HepG2 (cell line): ENCODE results near the gene PLEKHH1. TPM values are rescaled to one million over a fixed set of nuclear protein-coding genes. Genes with fewer than 3 reads are reported as not detected.

Source experiments
- ATAC-seq: fragments of 200-7000 bp; cut with Tn5 transposase; 3 replicates; pipeline ENCODE4 v1.9.1; 2020; ENCODE audit warnings: mild to moderate bottlenecking, moderate library complexity
- BruUV-seq: library from RNA; stranded (reverse); fragments of 400-500 nt; replicated peaks from 2 replicates; lab custom pipeline; 2021; lab: Mats Ljungman, UMichigan
- CTCF ChIA-PET: fragments of 300-600 bp; formaldehyde crosslinking; extraction: SDS; loops from one replicate; lab custom pipeline; 2021; ENCODE audit warnings: low total read pairs, inconsistent platforms, low intra/inter-chr PET ratio; lab: Yijun Ruan, JAX
- POLR2A ChIA-PET: fragments of 350-600 bp; sonication (Branson Sonifier 250); formaldehyde crosslinking; loops from one replicate; lab custom pipeline; 2020; ENCODE audit warnings: antibody characterized with exemption, inconsistent platforms; lab: Yijun Ruan, JAX
- DNase-seq: peaks from one replicate; pipeline ENCODE4 v3.0.0-alpha.2; 2015; ENCODE audit warnings: low spot score
- FAIRE-seq: peaks from 3 replicates; lab custom pipeline; 2011; peaks lifted over from hg19 to GRCh38; lab: Jason Lieb, UNC
- H2AFZ ChIP-seq: one replicate; pipeline ENCODE4 v1.6.1; 2011; ENCODE audit warnings: low read length, inconsistent platforms
- H3K27ac ChIP-seq: fragments of 300-600 bp; 3 replicates; pipeline ENCODE4 v1.8.0; 2011; ENCODE audit warnings: mixed run types, mild to moderate bottlenecking, mixed read lengths, low read length, inconsistent platforms; ENCODE audit not compliant: insufficient read depth; ENCODE audit errors: extremely low read length
- H3K27me3 ChIP-seq, 2 experiments: fragments of 200-600 bp in 1 of 2; 2 replicates in 1 of 2; 3 replicates in 1 of 2; pipeline versions ENCODE4 v1.6.0 to v1.8.0; 2011; ENCODE audit warnings: low read length in 2 of 2, mild to moderate bottlenecking in 2 of 2, moderate library complexity in 2 of 2, inconsistent platforms in 1 of 2; ENCODE audit not compliant: insufficient read depth in 2 of 2, control insufficient read depth in 1 of 2
- H3K36me3 ChIP-seq, 2 experiments: fragments of 200-600 bp in 1 of 2; replicated peaks in 1 of 2; 2 replicates in 1 of 2; 3 replicates in 1 of 2; pipeline versions ENCODE4 v1.5.1 to v1.8.0; 2011; ENCODE audit warnings: low read length in 2 of 2, inconsistent platforms in 1 of 2; ENCODE audit not compliant: insufficient read depth in 2 of 2, control insufficient read depth in 1 of 2
- H3K4me1 ChIP-seq: 2 replicates; pipeline ENCODE4 v1.5.1; 2012; ENCODE audit warnings: low read length, inconsistent platforms; ENCODE audit not compliant: insufficient read depth
- H3K4me2 ChIP-seq: 2 replicates; pipeline ENCODE4 v1.6.0; 2011; ENCODE audit warnings: low read depth, low read length, inconsistent platforms
- H3K4me3 ChIP-seq, 3 experiments: fragments of 200-600 bp in 1 of 3; sonication (generic), shearing (Covaris generic) in 1 of 3; replicated peaks in 1 of 3; 2 replicates each; pipeline ENCODE4 v1.5.1; 2011 to 2016; ENCODE audit warnings: low read length in 3 of 3, inconsistent platforms in 2 of 3, low read depth in 2 of 3, mild to moderate bottlenecking in 2 of 3, control low read depth in 1 of 3, mixed read lengths in 1 of 3; ENCODE audit not compliant: insufficient read depth in 1 of 3
- H3K79me2 ChIP-seq: one replicate; pipeline ENCODE4 v1.6.1; 2011; ENCODE audit warnings: low read length, inconsistent platforms; ENCODE audit not compliant: insufficient read depth
- H3K9ac ChIP-seq: 2 replicates; pipeline ENCODE4 v1.6.0; 2011; ENCODE audit warnings: mild to moderate bottlenecking, low read depth, low read length, inconsistent platforms; ENCODE audit not compliant: insufficient read depth
- H3K9me3 ChIP-seq: 2 replicates; pipeline ENCODE4 v1.5.1; 2012; ENCODE audit warnings: mild to moderate bottlenecking, low read length
- H4K20me1 ChIP-seq: 2 replicates; pipeline ENCODE4 v1.6.0; 2011; ENCODE audit warnings: inconsistent platforms, mild to moderate bottlenecking, low read length, moderate library complexity; ENCODE audit not compliant: insufficient read depth
- ARNT2 ChIP-seq: sonication (generic); formaldehyde crosslinking; IDR thresholded peaks from 2 replicates; pipeline ENCODE4 v1.8.0; 2022; ENCODE audit warnings: mild to moderate bottlenecking, low read depth, missing genetic modification reagents, moderate library complexity
- CREM ChIP-seq, 2 experiments: sonication (generic) in 1 of 2; formaldehyde crosslinking in 1 of 2; IDR thresholded peaks; 2 replicates each; pipeline versions ENCODE4 v1.4.0 to v1.6.1; 2016 to 2020; ENCODE audit warnings: antibody characterized with exemption in 1 of 2, mild to moderate bottlenecking in 1 of 2, missing genetic modification reagents in 1 of 2
- ELF4 ChIP-seq: sonication (generic); formaldehyde crosslinking; IDR thresholded peaks from 2 replicates; pipeline ENCODE4 v1.5.0; 2020; ENCODE audit warnings: missing genetic modification reagents, mild to moderate bottlenecking, moderate library complexity, borderline replicate concordance
- FOXJ3 ChIP-seq: sonication (generic); formaldehyde crosslinking; IDR thresholded peaks from 2 replicates; pipeline ENCODE4 v1.4.0; 2020; ENCODE audit warnings: missing genetic modification reagents, mild to moderate bottlenecking, borderline replicate concordance
- GABPA ChIP-seq, 2 experiments: IDR thresholded peaks; 2 replicates each; pipeline ENCODE4 v1.6.1; 2011 to 2016; ENCODE audit warnings: low read depth in 2 of 2, low read length in 1 of 2, missing biosample characterization in 1 of 2, missing genetic modification characterization in 1 of 2
- GTF2F1 ChIP-seq: fragments of 150-350 bp; IDR thresholded peaks from 2 replicates; pipeline ENCODE4 v1.6.1; 2014; ENCODE audit warnings: low read length
- IKZF4 ChIP-seq: sonication (generic); formaldehyde crosslinking; IDR thresholded peaks from 2 replicates; pipeline ENCODE4 v1.5.1; 2020; ENCODE audit warnings: borderline replicate concordance, mild to moderate bottlenecking, low read depth, missing genetic modification reagents; ENCODE audit errors: not compliant biosample characterization
- KAT8 ChIP-seq: IDR thresholded peaks from 2 replicates; pipeline ENCODE4 v1.6.1; 2016; ENCODE audit warnings: missing genetic modification reagents, missing compliant biosample characterization
- MATR3 ChIP-seq: sonication (generic); formaldehyde crosslinking; IDR thresholded peaks from 2 replicates; pipeline ENCODE4 v1.4.0; 2020; ENCODE audit warnings: missing genetic modification reagents
- ZFAT ChIP-seq: sonication (generic); formaldehyde crosslinking; conservative IDR thresholded peaks from 2 replicates; pipeline ENCODE4 v1.8.1; 2023; ENCODE audit warnings: missing genetic modification reagents, inconsistent platforms
- ZNF564 ChIP-seq: sonication (generic); formaldehyde crosslinking; IDR thresholded peaks from 2 replicates; pipeline ENCODE4 v1.8.1; 2023; ENCODE audit warnings: mild to moderate bottlenecking, missing genetic modification reagents
- WGBS: methylation state at CpG from one replicate; pipeline ENCODE4 v1.1.6; 2017; ENCODE audit warnings: low lambda C conversion rate; 5-methylcytosine and 5-hydroxymethylcytosine counted together
- in situ Hi-C: cut with HindIII; loops from 2 replicates; pipeline ENCODE4 v1.10.0; 2017; ENCODE audit warnings: low pct_unique_long_range_greater_than_20kb; ENCODE audit not compliant: extremely low pct_ligation_motif_present
- intact Hi-C: fragments of 100-400 bp; cut with micrococcal nuclease; formaldehyde crosslinking; loops from one replicate; pipeline ENCODE4 v1.10.0; 2022; ENCODE audit not compliant: unreplicated experiment
- polyA plus RNA-seq, 8 experiments: library from polyadenylated mRNA; depleted of rRNA in 3 of 8; stranded (reverse) in 7 of 8; unstranded in 1 of 8; fragments of >200 nt; fragmentation: Illumina TruSeq in 4 of 8; extraction: Trizol in 4 of 8; gene quantifications; 2 replicates each; pipeline versions ENCODE4 v1.2.1 to v1.2.3, GENCODE V29; 2011 to 2016; ENCODE audit warnings: low read depth in 4 of 8, missing spikeins in 1 of 8, mixed read lengths in 1 of 8; ENCODE audit not compliant: insufficient read depth in 1 of 8
- total RNA-seq, 5 experiments: library from RNA; depleted of rRNA; stranded (reverse); fragments of >200 nt; fragmentation: Illumina TruSeq; extraction: Trizol; gene quantifications; 2 replicates each; pipeline ENCODE4 v1.2.3, GENCODE V29; 2016; ENCODE audit warnings: low read depth in 1 of 5
- TF ChIP-seq, protein P1 (sequence below): conservative IDR thresholded peaks from 2 replicates; pipeline ENCODE4 v1.6.1; 2018; ENCODE audit warnings: missing genetic modification reagents
- TF ChIP-seq, protein P2 (sequence below): sonication (generic); formaldehyde crosslinking; IDR thresholded peaks from 2 replicates; pipeline ENCODE4 v1.4.0; 2020; ENCODE audit warnings: missing genetic modification reagents
- TF ChIP-seq, protein P3 (sequence below): IDR thresholded peaks from 2 replicates; pipeline ENCODE4 v1.6.1; 2016; ENCODE audit warnings: low read depth, control low read depth
- TF ChIP-seq, protein P4 (sequence below): sonication (generic); formaldehyde crosslinking; conservative IDR thresholded peaks from 2 replicates; pipeline ENCODE4 v1.8.1; 2023; ENCODE audit warnings: missing genetic modification reagents
- TF ChIP-seq, protein P5 (sequence below): sonication (generic); formaldehyde crosslinking; conservative IDR thresholded peaks from 2 replicates; pipeline ENCODE4 v1.8.0; 2022; ENCODE audit warnings: low read depth, missing genetic modification reagents

PLEKHH1 gene
- total and polyA plus RNA-seq, 2 of the 13 experiments (the other 11 are each of a cell fraction or from before 2014, with no cell fraction given) = 8.6 to 15.8 TPM

DNA sequence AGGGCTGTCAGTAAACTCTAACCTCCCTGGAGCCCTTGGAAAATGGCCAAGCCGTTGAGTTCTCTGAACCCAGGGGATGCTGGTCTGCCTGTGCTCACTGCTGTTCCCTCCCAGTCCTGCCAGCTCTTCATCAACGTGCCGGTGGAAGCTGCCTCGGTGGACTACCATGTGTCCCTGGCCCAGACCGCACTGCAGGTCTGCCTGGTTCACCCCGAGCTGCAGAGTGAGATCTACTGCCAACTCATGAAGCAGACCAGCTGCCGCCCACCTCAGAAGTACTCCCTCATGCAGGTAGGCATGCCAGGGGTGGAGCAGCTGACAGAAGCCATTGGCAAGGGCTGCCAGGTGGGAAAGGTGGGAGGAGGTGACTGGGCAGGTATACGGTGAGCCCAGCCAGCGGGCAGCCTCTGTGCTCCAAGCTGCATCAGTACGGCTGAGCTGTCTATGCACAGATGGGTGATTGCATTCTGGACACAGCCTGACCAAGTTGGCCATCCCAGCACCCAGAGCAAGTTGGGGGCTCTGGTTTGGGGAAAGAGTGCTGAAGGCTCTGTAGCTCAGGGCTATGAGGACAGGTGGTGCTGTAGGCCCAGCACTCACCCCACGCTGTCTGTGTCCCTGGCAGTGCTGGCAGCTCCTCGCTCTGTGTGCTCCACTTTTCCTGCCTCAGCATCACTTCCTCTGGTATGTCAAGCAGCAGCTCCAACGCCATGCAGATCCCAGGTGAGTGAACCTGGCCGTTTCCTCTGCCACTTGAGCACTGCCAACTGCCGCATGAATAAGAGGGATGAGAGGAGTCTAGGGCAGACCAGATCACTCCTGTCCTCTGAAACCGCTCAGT lies 45.0 kb downstream of the PLEKHH1 start:
- CTCF ChIA-PET = no interaction called here
- DNase-seq (no peak), FAIRE-seq (no peak), ATAC-seq (no peak)
- intact Hi-C loops = no loop called here
- peaks cover 6% of the 10 kb centered on the region for H3K4me1 ChIP-seq
- no peak overlapping the region for H3K4me3 ChIP-seq
- POLR2A ChIA-PET = no interaction called here
- in situ Hi-C loops = no loop called here
- H2AFZ ChIP-seq = no peak overlapping the region
- peaks cover 0 to 3% of the 10 kb centered on the region in 2 experiments; a peak in 2 of 5 replicates for H3K36me3 ChIP-seq
- no peaks in the 10 kb centered on the region for H4K20me1 ChIP-seq
- BruUV-seq = no TSS peak
- H3K9ac ChIP-seq = no peak overlapping the region
- H3K27ac ChIP-seq = no peak overlapping the region
- no peaks in the 10 kb centered on the region for H3K27me3 ChIP-seq
- no peaks in the 10 kb centered on the region for H3K9me3 ChIP-seq
- 96% methylated on average over 7 of the region's 16 CpGs for WGBS
- H3K79me2 ChIP-seq = no peaks in the 10 kb centered on the region
- no peak overlapping the region for H3K4me2 ChIP-seq
- TF ChIP-seq, protein P1, sequence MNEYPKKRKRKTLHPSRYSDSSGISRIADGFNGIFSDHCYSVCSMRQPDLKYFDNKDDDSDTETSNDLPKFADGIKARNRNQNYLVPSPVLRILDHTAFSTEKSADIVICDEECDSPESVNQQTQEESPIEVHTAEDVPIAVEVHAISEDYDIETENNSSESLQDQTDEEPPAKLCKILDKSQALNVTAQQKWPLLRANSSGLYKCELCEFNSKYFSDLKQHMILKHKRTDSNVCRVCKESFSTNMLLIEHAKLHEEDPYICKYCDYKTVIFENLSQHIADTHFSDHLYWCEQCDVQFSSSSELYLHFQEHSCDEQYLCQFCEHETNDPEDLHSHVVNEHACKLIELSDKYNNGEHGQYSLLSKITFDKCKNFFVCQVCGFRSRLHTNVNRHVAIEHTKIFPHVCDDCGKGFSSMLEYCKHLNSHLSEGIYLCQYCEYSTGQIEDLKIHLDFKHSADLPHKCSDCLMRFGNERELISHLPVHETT (CRISPR knock-in tag) = no peak
- no peak for TF ChIP-seq KAT8 (CRISPR knock-in tag)
- no peak for TF ChIP-seq GTF2F1
- TF ChIP-seq IKZF4 = no peak
- TF ChIP-seq FOXJ3 (CRISPR knock-in tag) = no peak
- TF ChIP-seq ARNT2 (CRISPR knock-in tag) = no peak
- TF ChIP-seq ZFAT (CRISPR knock-in tag) = no peak
- TF ChIP-seq, protein P2, sequence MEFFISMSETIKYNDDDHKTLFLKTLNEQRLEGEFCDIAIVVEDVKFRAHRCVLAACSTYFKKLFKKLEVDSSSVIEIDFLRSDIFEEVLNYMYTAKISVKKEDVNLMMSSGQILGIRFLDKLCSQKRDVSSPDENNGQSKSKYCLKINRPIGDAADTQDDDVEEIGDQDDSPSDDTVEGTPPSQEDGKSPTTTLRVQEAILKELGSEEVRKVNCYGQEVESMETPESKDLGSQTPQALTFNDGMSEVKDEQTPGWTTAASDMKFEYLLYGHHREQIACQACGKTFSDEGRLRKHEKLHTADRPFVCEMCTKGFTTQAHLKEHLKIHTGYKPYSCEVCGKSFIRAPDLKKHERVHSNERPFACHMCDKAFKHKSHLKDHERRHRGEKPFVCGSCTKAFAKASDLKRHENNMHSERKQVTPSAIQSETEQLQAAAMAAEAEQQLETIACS (CRISPR knock-in tag) = no peak
- TF ChIP-seq, protein P3, sequence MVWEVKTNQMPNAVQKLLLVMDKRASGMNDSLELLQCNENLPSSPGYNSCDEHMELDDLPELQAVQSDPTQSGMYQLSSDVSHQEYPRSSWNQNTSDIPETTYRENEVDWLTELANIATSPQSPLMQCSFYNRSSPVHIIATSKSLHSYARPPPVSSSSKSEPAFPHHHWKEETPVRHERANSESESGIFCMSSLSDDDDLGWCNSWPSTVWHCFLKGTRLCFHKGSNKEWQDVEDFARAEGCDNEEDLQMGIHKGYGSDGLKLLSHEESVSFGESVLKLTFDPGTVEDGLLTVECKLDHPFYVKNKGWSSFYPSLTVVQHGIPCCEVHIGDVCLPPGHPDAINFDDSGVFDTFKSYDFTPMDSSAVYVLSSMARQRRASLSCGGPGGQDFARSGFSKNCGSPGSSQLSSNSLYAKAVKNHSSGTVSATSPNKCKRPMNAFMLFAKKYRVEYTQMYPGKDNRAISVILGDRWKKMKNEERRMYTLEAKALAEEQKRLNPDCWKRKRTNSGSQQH = no peak
- TF ChIP-seq, protein P4, sequence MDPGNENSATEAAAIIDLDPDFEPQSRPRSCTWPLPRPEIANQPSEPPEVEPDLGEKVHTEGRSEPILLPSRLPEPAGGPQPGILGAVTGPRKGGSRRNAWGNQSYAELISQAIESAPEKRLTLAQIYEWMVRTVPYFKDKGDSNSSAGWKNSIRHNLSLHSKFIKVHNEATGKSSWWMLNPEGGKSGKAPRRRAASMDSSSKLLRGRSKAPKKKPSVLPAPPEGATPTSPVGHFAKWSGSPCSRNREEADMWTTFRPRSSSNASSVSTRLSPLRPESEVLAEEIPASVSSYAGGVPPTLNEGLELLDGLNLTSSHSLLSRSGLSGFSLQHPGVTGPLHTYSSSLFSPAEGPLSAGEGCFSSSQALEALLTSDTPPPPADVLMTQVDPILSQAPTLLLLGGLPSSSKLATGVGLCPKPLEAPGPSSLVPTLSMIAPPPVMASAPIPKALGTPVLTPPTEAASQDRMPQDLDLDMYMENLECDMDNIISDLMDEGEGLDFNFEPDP (CRISPR knock-in tag) = no peak
- no peak for TF ChIP-seq ZNF564 (CRISPR knock-in tag)
- TF ChIP-seq, protein P5, sequence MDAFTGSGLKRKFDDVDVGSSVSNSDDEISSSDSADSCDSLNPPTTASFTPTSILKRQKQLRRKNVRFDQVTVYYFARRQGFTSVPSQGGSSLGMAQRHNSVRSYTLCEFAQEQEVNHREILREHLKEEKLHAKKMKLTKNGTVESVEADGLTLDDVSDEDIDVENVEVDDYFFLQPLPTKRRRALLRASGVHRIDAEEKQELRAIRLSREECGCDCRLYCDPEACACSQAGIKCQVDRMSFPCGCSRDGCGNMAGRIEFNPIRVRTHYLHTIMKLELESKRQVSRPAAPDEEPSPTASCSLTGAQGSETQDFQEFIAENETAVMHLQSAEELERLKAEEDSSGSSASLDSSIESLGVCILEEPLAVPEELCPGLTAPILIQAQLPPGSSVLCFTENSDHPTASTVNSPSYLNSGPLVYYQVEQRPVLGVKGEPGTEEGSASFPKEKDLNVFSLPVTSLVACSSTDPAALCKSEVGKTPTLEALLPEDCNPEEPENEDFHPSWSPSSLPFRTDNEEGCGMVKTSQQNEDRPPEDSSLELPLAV (CRISPR knock-in tag) = no peak
- TF ChIP-seq MATR3 (CRISPR knock-in tag) = no peak
- TF ChIP-seq CREM (IDR thresholded peaks at IDR 0.05) = no peak
- no peak for TF ChIP-seq CREM (CRISPR knock-in tag; IDR thresholded peaks at IDR 0.05)
- no peak for TF ChIP-seq ELF4
- TF ChIP-seq GABPA (IDR thresholded peaks at IDR 0.05; ENCODE audit: low read depth, low read length) = no peak
- no peak for TF ChIP-seq GABPA (CRISPR knock-in tag; IDR thresholded peaks at IDR 0.05; ENCODE audit: low read depth)
